Measurements from ENCODE around the gene SSX4B.
"Not testable (repeated sequence)": the region's sequence is repeated elsewhere in the genome, so short reads cannot be mapped to it uniquely, and the experiment has no call there.

SSX4B gene

GRCh38 chrX:48411860-48412259 lies at the start of gene SSX4B:
TSS of gene SSX4B (minus strand) at chrX:48411960. CDS start at chrX:48411372, 588 bp downstream.
- not testable (repeated sequence) for DNase-seq (ENCODE audit: low read depth)

DNA sequence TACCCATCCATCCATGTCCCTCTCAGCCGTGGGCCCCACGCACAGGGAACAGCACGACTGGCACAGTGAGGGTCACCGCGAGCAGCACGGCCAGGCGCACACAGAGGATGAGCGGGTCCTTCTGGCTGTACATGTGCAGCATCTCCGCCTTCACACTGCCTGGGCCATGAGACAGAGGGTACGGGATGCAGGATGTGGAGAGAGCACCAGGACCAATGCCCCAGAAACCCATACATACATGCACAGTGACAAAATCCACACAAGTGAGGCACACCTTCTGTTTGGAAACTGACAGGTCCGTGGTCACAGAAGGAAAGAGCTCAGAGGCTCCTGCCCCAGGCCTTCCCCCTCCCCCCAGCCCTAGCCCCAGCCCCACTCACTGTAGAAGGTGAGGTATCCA lies 48.8 kb upstream of the SSX4B start:
- no peak for DNase-seq (ENCODE audit: low read depth)

DNA sequence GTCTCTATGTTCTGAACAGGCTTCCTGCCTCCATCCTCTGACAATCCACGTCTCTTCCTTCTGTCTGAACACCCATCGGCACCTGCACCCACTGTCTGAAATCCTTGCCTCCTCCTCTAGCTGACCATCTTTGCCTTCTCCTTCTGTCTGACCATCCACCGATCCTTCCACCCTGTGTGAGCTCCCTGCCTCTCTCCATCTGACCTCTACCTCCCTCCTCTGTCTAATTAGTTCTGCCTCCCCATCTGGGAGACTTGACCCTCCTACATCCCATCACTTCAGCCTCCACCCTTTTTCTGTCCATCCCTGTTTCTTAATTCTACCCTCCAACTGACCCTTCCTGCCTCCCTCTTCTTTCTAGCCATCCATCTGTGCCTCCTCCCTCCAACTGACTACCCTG lies 48.3 kb upstream of the SSX4B start:
- no peak for DNase-seq (ENCODE audit: low read depth)

DNA sequence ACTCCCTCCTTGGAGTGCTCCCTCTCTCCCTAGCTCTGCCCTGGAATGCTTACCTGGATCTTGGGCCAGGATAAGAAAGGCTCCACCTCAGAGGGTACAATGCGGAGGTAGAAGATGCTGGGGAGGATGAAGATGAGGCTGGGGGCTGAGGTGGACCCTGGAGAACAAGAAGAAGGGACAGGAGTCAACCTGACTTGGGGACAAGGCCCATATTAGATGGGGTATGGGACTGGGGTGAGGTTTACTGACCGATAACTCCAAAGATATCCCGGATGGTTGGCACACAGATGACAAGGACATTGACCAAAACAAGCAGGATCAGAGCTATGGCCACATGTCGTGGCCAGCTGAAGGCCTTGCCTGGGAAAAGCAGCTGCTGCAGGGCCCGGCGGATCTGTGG lies 47.7 kb upstream of the SSX4B start:
- DNase-seq (ENCODE audit: low read depth), result no peak

DNA sequence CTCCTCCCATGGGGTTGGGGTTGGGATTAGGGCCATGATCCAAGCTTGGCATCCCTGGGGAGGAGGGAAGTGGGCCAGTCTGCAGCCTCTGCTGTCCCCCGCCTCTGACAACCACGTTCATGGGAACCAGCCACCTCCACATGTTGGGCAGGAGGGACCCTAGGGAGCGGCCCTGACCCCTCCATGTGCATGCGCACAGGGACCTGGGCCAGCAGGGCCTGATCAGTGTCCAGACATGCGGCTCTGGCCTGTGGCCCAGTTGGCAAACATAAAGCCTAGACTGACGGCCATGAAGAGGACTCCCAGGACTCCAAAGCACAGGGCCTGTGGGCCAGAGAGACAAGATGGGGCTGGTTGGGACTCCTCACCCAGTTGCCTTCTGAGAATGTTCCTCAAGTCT lies 47.0 kb upstream of the SSX4B start:
- no peak for DNase-seq (ENCODE audit: low read depth)

- no peak for DNase-seq (ENCODE audit: low read depth)
Measured at GRCh38 chrX:48456628-48457331, 45.0 kb upstream of the SSX4B start.

- no peak for DNase-seq (ENCODE audit: low read depth)
Measured at GRCh38 chrX:48451708-48452107, 39.9 kb upstream of the SSX4B start.

DNA sequence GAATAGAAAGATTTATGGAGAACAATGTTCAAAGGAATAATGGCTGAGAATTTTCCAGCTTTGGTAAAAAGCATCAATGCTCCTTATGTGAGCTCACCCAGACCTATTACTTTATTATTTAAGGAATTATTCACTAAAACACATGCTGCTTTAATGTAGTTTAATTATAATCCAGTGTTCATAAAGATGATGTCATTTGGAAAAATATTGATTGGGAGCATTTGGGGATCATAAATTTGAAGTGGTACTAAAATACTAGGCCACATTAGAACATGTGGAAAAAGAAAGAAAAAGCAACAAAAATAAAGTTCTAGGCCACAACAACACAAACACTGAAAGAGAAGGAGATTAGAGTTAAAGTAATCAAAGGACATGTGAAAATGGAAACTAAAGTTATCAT lies 38.3 kb upstream of the SSX4B start:
- no peak for DNase-seq (ENCODE audit: low read depth)

DNA sequence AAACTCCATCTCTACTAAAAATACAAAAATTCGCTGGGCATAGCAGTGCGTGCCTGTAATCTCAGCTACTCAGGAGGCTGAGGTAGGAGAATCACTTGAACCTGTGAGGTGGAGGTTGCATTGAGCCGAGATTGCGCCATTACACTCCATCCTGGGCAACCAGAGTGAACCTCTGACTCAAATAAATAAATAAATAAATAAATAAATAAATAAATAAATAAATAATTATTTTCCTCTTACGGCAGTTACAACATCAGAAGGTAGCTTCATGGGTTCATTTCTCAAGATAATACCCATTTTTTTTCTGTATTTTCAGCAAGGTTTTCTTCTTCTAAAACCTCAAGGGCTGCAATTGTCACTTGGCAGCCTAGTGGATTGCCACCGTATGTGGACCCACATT lies 35.4 kb upstream of the SSX4B start:
- not testable (repeated sequence) for DNase-seq (ENCODE audit: low read depth)

- DNase-seq (ENCODE audit: low read depth), result not testable (repeated sequence)
Measured at GRCh38 chrX:48433713-48434112, 22.0 kb upstream of the SSX4B start.

GRCh38 chrX:48430166-48430565 lies 18.4 kb upstream of the SSX4B start:
- DNase-seq (ENCODE audit: low read depth), result not testable (repeated sequence)

- DNase-seq (ENCODE audit: low read depth), result not testable (repeated sequence)
Measured at GRCh38 chrX:48429606-48430005, 17.8 kb upstream of the SSX4B start.

DNA sequence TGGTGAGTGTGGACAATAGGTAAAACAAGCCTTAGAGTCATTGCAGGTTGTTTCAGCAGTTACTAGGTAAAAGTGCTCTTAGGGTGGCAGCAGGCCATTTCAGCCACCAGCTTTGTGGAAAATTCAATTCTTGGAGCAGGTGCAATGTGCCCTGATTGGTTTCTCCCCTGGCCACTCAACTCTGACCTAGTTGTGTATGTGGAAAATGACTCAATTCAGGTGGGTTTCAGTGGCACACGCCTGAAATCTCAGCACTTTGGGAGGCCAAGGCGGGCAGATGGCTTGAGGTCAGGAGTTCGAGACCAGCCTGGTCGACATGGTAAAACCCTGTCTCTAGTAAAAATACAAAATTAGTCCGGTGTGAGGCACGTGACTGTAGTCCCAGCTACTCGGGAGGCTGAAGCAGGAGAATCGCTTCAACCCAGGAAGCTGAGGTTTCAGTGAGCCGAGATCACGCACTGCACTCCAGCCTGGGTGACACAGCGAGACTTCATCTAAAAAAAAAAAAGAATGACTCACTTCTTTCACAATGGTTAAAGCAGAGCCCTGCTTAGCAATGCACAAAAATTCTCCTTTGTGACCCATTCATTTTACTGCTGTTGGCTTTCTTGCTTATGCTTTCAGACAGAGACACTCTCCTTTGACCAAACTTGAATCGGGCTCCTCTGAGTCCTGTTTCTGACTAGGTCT lies 15.4 kb upstream of the SSX4B start:
- not testable (repeated sequence) for DNase-seq (ENCODE audit: low read depth)

GRCh38 chrX:48397825-48398224 lies 13.9 kb downstream of the SSX4B start:
- not testable (repeated sequence) for DNase-seq (ENCODE audit: low read depth)

DNA sequence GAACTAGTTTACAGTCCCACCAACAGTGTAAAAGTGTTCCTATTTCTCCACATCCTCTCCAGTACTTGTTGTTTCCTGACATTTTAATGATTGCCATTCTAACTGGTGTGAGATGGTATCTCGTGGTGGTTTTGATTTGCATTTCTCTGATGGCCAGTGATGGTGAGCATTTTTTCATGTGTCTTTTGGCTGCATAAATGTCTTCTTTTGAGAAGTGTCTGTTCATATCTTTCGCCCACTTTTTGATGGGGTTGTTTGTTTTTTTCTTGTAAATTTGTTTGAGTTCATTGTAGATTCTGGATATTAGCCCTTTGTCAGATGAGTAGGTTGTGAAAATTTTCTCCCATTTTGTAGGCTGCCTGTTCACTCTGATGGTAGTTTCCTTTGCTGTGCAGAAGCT lies 14.8 kb downstream of the SSX4B start:
- DNase-seq (ENCODE audit: low read depth), result not testable (repeated sequence)

DNA sequence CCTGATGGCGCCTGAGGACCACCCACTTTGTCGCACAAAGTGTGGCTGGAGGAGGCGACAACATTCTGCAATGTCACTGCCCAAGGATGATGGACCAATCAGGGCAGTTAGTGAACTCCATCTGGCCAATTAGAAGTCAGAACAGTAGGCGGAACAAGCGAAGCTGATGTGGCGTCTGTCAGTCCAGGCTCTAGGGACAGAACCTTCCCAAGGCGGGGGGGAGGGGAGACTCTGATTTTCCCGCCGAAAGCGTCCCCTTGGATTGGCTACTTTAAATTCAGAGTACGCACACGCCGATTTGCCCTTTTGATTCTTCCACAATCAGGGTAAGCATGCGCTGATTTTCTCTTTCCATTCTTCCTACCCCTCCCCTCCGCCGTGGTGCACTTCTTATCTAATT lies 28.5 kb downstream of the SSX4B start, which contains the start of gene SSX4:
SSX4 (plus strand) TSS at position 301 of the 400 bp plus-strand sequence. CDS start 515 bp downstream, outside the sequence.
- not testable (repeated sequence) for DNase-seq (ENCODE audit: low read depth)

- DNase-seq (ENCODE audit: low read depth), result not testable (repeated sequence)
Measured at GRCh38 chrX:48370408-48370807, 41.4 kb downstream of the SSX4B start.

DNA sequence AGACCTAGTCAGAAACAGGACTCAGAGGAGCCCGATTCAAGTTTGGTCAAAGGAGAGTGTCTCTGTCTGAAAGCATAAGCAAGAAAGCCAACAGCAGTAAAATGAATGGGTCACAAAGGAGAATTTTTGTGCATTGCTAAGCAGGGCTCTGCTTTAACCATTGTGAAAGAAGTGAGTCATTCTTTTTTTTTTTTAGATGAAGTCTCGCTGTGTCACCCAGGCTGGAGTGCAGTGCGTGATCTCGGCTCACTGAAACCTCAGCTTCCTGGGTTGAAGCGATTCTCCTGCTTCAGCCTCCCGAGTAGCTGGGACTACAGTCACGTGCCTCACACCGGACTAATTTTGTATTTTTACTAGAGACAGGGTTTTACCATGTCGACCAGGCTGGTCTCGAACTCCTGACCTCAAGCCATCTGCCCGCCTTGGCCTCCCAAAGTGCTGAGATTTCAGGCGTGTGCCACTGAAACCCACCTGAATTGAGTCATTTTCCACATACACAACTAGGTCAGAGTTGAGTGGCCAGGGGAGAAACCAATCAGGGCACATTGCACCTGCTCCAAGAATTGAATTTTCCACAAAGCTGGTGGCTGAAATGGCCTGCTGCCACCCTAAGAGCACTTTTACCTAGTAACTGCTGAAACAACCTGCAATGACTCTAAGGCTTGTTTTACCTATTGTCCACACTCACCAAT lies 43.9 kb downstream of the SSX4B start:
- DNase-seq (ENCODE audit: low read depth), result not testable (repeated sequence)

DNA sequence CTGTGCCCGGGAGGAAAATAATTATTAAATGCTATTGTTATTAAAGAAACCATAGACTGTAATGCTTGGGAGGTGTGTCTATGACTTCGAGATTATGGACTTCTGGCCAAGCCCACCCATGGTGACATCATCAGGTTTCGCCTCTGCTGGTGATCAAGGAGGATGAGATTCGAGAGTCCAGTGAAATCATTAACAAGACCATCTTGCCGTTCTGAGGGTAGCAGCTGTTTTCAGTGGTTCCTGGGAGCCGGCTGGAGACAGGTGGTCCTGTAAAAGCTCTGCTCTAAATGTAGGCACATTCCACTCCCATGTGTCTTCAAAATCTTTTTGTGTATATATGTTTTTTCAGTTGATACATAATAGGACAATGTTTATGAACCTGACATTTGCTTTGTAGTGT lies 52.5 kb downstream of the SSX4B start:
- not testable (repeated sequence) for DNase-seq (ENCODE audit: low read depth)

GRCh38 chrX:48357681-48358080 lies 54.1 kb downstream of the SSX4B start:
- no peak for DNase-seq (ENCODE audit: low read depth)

- not testable (repeated sequence) for DNase-seq (ENCODE audit: low read depth)
Measured at GRCh38 chrX:48356315-48357094, 55.3 kb downstream of the SSX4B start, which contains the start of gene SSX3. TSS of gene SSX3 (minus strand) at chrX:48356703. CDS start at chrX:48355249, 1,454 bp downstream.

Data from fibroblast of the conjunctiva (primary cell).